T-helper 17 cell (primary cell): ENCODE data around the gene ANKS3. TPM values are rescaled to one million over a fixed set of nuclear protein-coding genes. Genes with fewer than 3 reads are reported as not detected.
"Not testable (repeated sequence)": the region's sequence is repeated elsewhere in the genome, so short reads cannot be mapped to it uniquely, and the experiment has no call there.

Experiments used
- ATAC-seq: fragments of 150-1000 bp; cut with Tn5 transposase; 2 replicates; pipeline ENCODE4 v1.10.0; 2021; ENCODE audit warnings: mild to moderate bottlenecking, moderate library complexity
- DNase-seq, 3 donors: peaks; one replicate each; pipeline versions ENCODE4 v3.0.0 to v3.0.0-alpha.2; 2020 to 2021
- H3K9me3 ChIP-seq: one replicate; pipeline ENCODE4 v1.7.0; 2013; ENCODE audit warnings: low read length, mild to moderate bottlenecking; ENCODE audit not compliant: control insufficient read depth, poor library complexity, severe bottlenecking
- H3K27ac Mint-ChIP-seq: one replicate; pipeline ENCODE4 v1.8.0; 2022; ENCODE audit warnings: mild to moderate bottlenecking, moderate library complexity, mixed read lengths
- H3K27me3 Mint-ChIP-seq: one replicate; pipeline ENCODE4 v1.8.0; 2022; ENCODE audit warnings: mixed read lengths
- H3K36me3 Mint-ChIP-seq: one replicate; pipeline ENCODE4 v1.8.0; 2022; ENCODE audit warnings: low read depth, mixed read lengths
- H3K4me1 Mint-ChIP-seq: one replicate; pipeline ENCODE4 v1.8.0; 2022; ENCODE audit warnings: mild to moderate bottlenecking, mixed read lengths
- H3K4me3 Mint-ChIP-seq: one replicate; pipeline ENCODE4 v1.8.0; 2022; ENCODE audit warnings: mild to moderate bottlenecking, moderate library complexity, mixed read lengths
- total RNA-seq, 4 donors: library from RNA in 2 of 4; stranded (reverse) in 2 of 4; gene quantifications; one replicate each; pipeline ENCODE4 v1.2.3 and lab custom pipeline; 2022 to 2026

ANKS3 gene
- total RNA-seq, 2 donors from 2014 or later, result 15.6 to 20.0 TPM

- no peaks in the 10 kb centered on the region for H3K27me3 Mint-ChIP-seq
- no peaks in the 10 kb centered on the region for H3K9me3 ChIP-seq
- H3K4me3 Mint-ChIP-seq, result no peak overlapping the region
- ATAC-seq, result no peak
- no peak for DNase-seq
- peaks cover 4% of the 10 kb centered on the region for H3K4me1 Mint-ChIP-seq
- H3K27ac Mint-ChIP-seq, result no peak overlapping the region
- no peaks in the 10 kb centered on the region for H3K36me3 Mint-ChIP-seq
Measured at GRCh38 chr16:4748682-4749411, 14.8 kb upstream of the ANKS3 start.

DNA sequence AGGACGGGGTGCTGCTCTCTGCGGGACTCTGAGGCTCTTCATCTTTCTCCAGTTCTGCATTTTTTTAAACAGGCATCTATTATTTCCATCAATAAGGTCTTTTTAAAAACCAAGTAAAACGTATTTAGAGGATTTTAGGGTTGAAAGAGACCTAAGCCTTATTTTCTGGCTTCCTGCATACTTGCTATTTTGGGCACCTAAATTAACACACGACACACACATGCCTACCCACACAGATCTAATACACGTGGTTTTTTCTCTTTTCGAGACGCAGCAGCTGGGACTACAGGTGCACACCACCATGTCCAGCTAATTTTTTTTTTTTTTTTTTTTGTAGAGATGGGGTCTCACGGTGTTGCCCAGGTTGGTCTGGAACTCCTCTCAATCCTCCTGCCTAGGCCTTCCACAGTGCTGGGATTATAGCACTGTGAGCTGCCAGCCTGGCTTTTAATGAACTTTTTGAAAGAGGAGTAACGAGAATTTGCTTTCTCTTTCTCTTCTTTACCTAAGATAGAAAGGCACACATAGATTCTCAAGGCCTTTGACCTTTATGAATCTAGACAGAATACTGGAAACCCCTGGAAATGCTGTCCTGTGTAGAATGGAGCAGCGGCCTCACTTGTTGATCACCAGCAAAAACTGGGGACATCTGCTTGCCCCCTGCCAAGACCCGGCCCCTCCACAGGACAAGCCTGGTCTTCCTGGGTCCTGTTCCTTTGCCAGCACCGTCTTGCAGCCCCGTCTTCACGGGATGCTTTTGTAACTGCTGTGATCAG lies 14.0 kb upstream of the ANKS3 start:
- Mint-ChIP-seq H3K4me3 (no peak overlapping the region), H3K27me3 (no peaks in the 10 kb centered on the region), H3K36me3 (no peaks in the 10 kb centered on the region), H3K4me1 (peaks cover 10% of the 10 kb centered on the region), H3K27ac (peak overlapping the region; percentile 24)
- no peaks in the 10 kb centered on the region for H3K9me3 ChIP-seq
- ATAC-seq, result no peak
- no peak for DNase-seq

DNA sequence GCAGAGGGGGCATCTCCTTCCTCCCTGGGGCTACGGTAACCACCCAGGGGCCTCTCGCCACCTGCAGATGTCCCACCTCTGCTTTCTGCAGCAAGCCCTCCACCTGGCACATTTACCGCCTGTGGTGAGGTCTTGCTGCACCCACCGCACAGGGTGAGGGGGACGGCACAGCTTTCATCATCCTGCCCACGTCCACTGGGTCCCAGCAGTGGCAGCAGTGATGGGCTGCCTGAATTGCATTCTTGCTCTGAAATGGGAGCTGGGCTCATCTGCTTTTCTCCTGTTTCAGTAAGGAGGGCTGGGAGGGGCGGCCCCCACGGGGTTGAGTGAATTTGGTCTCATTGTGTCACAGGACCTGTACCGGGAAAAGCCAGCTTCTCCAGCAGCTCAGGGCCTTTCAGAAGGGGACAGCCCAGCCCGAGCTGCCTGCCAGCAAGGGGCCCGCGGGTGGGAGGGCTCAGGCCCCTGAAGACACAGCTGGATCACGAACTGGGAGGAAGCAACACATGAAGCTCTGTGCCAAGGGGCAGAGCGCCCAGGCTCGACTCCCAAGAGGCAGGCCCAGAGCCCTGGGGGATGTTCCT lies 13.0 kb upstream of the ANKS3 start:
- Mint-ChIP-seq H3K4me3 (no peak overlapping the region), H3K27me3 (no peaks in the 10 kb centered on the region), H3K36me3 (no peaks in the 10 kb centered on the region), H3K4me1 (peaks cover 12% of the 10 kb centered on the region), H3K27ac (no peak overlapping the region)
- DNase-seq (no peak), ATAC-seq (no peak)
- H3K9me3 ChIP-seq, result no peaks in the 10 kb centered on the region

DNA sequence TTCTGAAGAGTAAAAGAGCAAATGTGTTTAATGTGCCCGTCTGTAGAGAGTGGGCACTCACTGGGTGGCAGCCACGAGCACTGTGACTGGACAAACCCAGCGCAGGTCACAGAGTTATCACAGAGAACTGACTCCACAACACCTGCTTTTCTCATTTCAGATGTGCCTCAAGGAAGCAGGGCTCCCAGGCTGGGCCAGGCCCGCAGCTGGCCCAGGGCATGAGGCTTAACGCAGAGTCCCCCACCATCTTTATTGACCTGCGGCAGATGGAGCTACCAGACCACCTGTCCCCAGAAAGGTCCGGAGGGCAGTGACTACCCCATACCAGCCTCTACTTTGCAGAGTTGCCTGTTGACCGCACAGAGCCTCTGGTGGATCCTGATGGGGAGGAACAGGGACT lies 12.1 kb upstream of the ANKS3 start:
- Mint-ChIP-seq H3K27ac (no peak overlapping the region), H3K36me3 (no peaks in the 10 kb centered on the region), H3K4me1 (peaks cover 12% of the 10 kb centered on the region), H3K27me3 (no peaks in the 10 kb centered on the region), H3K4me3 (no peak overlapping the region)
- H3K9me3 ChIP-seq, result no peaks in the 10 kb centered on the region
- DNase-seq (no peak), ATAC-seq (no peak)

GRCh38 chr16:4745274-4745569 lies 11.2 kb upstream of the ANKS3 start:
- no peaks in the 10 kb centered on the region for H3K36me3 Mint-ChIP-seq
- no peak for ATAC-seq
- no peak overlapping the region for H3K4me3 Mint-ChIP-seq
- H3K27ac Mint-ChIP-seq, result no peak overlapping the region
- H3K4me1 Mint-ChIP-seq, result peaks cover 12% of the 10 kb centered on the region
- no peak for DNase-seq
- no peaks in the 10 kb centered on the region for H3K9me3 ChIP-seq
- H3K27me3 Mint-ChIP-seq, result no peaks in the 10 kb centered on the region

- no peaks in the 10 kb centered on the region for H3K27me3 Mint-ChIP-seq
- no peaks in the 10 kb centered on the region for H3K9me3 ChIP-seq
- DNase-seq, result no peak
- H3K4me3 Mint-ChIP-seq, result no peak overlapping the region
- ATAC-seq, result no peak
- H3K36me3 Mint-ChIP-seq, result no peaks in the 10 kb centered on the region
- no peak overlapping the region for H3K27ac Mint-ChIP-seq
- H3K4me1 Mint-ChIP-seq, result peaks cover 12% of the 10 kb centered on the region
Measured at GRCh38 chr16:4744555-4745273, 10.6 kb upstream of the ANKS3 start.

DNA sequence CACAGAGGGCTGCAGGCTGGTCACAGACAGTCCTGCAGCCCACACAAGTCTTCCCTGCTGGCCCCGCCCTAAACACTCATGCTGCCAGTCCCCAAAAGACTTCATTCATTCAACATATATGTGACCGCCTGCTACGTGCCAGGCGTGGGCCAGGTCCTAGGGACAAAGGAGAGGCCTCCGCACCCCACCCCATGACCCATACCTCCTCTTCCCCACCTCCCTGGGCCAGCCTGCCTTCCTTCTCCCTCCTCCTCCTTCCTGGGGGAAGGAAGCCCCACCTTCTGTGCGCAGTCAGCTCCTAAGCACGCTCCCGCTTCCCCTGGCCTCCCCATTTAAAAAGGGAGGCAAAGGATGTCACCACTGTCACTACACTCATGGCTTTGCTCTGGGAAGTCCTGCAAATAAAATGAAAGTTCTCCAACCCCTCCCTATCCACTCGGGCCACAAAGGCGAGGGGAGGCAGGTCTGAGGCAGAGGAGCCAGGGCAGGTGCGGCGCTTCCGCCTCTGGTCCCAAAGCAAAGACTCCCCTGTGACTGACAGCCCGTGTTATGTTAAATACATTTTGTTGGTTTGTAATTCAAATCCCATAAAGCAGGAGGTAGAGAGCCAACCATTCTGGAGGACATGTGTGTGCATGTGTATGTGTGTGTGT lies 9.3 kb upstream of the ANKS3 start:
- H3K36me3 Mint-ChIP-seq, result no peaks in the 10 kb centered on the region
- H3K27me3 Mint-ChIP-seq, result no peaks in the 10 kb centered on the region
- ATAC-seq, result no peak
- peaks cover 12% of the 10 kb centered on the region for H3K4me1 Mint-ChIP-seq
- no peak for DNase-seq
- peak overlapping the region; percentile 39 for H3K27ac Mint-ChIP-seq
- peak overlapping the region; percentile 33 for H3K4me3 Mint-ChIP-seq
- H3K9me3 ChIP-seq, result no peaks in the 10 kb centered on the region

DNA sequence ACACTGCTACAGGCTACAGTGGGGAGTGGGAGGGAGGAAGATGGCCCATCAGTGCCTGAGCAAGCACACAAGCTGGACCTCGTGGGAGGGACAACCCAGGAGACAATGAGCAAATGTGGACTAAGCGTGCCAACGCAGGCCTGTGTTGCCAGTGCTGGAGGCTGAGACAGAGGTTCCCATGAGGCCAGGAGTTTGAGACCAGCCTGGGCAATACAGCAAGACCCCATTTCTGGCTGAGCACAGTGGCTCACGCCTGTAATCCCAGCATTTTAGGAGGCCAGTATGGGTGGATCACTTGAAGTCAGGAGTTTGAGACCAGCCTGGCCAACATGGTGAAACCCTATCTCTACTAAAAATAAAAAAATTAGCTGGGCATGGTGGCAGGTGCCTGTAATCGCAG lies 4.3 kb upstream of the ANKS3 start:
- DNase-seq, H3K4me3 Mint-ChIP-seq, ATAC-seq, H3K27me3 Mint-ChIP-seq, H3K9me3 ChIP-seq, H3K36me3 Mint-ChIP-seq, H3K27ac Mint-ChIP-seq: not testable (repeated sequence)
- peaks cover 12% of the 10 kb centered on the region for H3K4me1 Mint-ChIP-seq

- Mint-ChIP-seq H3K4me1 (peaks cover 11% of the 10 kb centered on the region), H3K36me3 (no peaks in the 10 kb centered on the region), H3K4me3 (no peak overlapping the region), H3K27me3 (no peaks in the 10 kb centered on the region), H3K27ac (no peak overlapping the region)
- ATAC-seq (no peak), DNase-seq (no peak)
- H3K9me3 ChIP-seq, result no peaks in the 10 kb centered on the region
Measured at GRCh38 chr16:4737545-4737944, 3.5 kb upstream of the ANKS3 start.

GRCh38 chr16:4736546-4736945 lies 2.5 kb upstream of the ANKS3 start:
- Mint-ChIP-seq H3K4me3 (peak overlapping the region; percentile 70), H3K36me3 (no peaks in the 10 kb centered on the region), H3K4me1 (peaks cover 16% of the 10 kb centered on the region), H3K27ac (no peak overlapping the region), H3K27me3 (no peaks in the 10 kb centered on the region)
- H3K9me3 ChIP-seq, result no peaks in the 10 kb centered on the region
- ATAC-seq (no peak), DNase-seq (no peak)

GRCh38 chr16:4734730-4735535 lies 862 bp upstream of the ANKS3 start:
- Mint-ChIP-seq H3K36me3 (peaks cover 2% of the 10 kb centered on the region), H3K27ac (peak overlapping the region; percentile 85), H3K27me3 (no peaks in the 10 kb centered on the region), H3K4me3 (peak overlapping the region; percentile 94), H3K4me1 (peaks cover 19% of the 10 kb centered on the region)
- DNase-seq (peak; percentile 88 to 94 (median 93)), ATAC-seq (peak; percentile 80)
- H3K9me3 ChIP-seq, result no peaks in the 10 kb centered on the region

- peaks cover 2% of the 10 kb centered on the region for H3K36me3 Mint-ChIP-seq
- ATAC-seq (peak; percentile 12), DNase-seq (no peak)
- no peaks in the 10 kb centered on the region for H3K27me3 Mint-ChIP-seq
- no peaks in the 10 kb centered on the region for H3K9me3 ChIP-seq
- peak overlapping the region; percentile 85 for H3K27ac Mint-ChIP-seq
- peaks cover 21% of the 10 kb centered on the region for H3K4me1 Mint-ChIP-seq
- H3K4me3 Mint-ChIP-seq, result peak overlapping the region; percentile 94
Measured at GRCh38 chr16:4733747-4734062, 366 bp downstream of the ANKS3 start.
